WTC11 (cell line): Measurements from ENCODE around the gene AKT3.

Experiments
- NR3C1 ChIP-seq: sonication (generic); formaldehyde crosslinking; conservative IDR thresholded peaks from 2 replicates; pipeline ENCODE4 v1.8.1; 2023; ENCODE audit warnings: low read depth, mild to moderate bottlenecking, missing genetic modification reagents
- OVOL2 ChIP-seq: fragments of 250-450 bp; sonication (Bioruptor Pico); IDR thresholded peaks from 2 replicates; pipeline ENCODE4 v1.9.0; 2021; ENCODE audit warnings: mild to moderate bottlenecking, borderline replicate concordance
- SP1 ChIP-seq: sonication (generic); formaldehyde crosslinking; conservative IDR thresholded peaks from 2 replicates; pipeline ENCODE4 v1.8.1; 2022; ENCODE audit warnings: missing genetic modification reagents
- TEAD4 ChIP-seq: sonication (generic); formaldehyde crosslinking; IDR thresholded peaks from 2 replicates; pipeline ENCODE4 v1.8.0; 2022; ENCODE audit warnings: mild to moderate bottlenecking, missing genetic modification reagents
- TP53 ChIP-seq: sonication (generic); formaldehyde crosslinking; IDR thresholded peaks from 2 replicates; pipeline ENCODE4 v1.8.1; 2023; ENCODE audit warnings: mild to moderate bottlenecking, missing genetic modification reagents
- ZNF232 ChIP-seq: sonication (generic); formaldehyde crosslinking; IDR thresholded peaks from 2 replicates; pipeline ENCODE4 v1.8.0; 2022; ENCODE audit warnings: mild to moderate bottlenecking, missing genetic modification reagents
- TF ChIP-seq, protein P1 (sequence below): sonication (generic); formaldehyde crosslinking; IDR thresholded peaks from 2 replicates; pipeline ENCODE4 v1.8.1; 2022; ENCODE audit warnings: low read depth, missing genetic modification reagents, borderline replicate concordance
- TF ChIP-seq, protein P2 (sequence below): fragments of 200-600 bp; IDR thresholded peaks from 2 replicates; pipeline ENCODE4 v1.8.0; 2022; ENCODE audit warnings: antibody characterized with exemption
- TF ChIP-seq, protein P3 (sequence below): sonication (generic); formaldehyde crosslinking; IDR thresholded peaks from 2 replicates; pipeline ENCODE4 v1.8.1; 2023; ENCODE audit warnings: mild to moderate bottlenecking, missing genetic modification reagents, moderate library complexity

DNA sequence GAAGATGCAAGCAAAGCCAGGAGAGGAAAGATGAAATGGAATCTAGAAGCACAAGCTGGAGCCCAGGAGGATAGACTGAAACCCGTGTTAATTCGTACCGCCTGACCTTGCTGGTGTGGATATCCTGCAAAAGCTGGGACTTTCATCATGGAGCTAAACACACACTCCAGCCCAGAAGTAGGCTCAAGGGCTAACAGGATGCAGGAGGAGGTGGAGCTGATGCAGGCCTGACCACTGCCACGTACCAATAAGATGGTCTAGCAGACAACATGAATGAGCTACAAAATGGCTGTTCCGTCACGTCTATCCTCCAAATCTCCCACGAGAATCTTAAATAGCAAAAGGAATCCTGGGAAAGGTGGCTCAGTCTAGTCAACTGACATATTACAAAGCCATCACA lies 323.9 kb downstream of the AKT3 start:
- TF ChIP-seq, protein P1, sequence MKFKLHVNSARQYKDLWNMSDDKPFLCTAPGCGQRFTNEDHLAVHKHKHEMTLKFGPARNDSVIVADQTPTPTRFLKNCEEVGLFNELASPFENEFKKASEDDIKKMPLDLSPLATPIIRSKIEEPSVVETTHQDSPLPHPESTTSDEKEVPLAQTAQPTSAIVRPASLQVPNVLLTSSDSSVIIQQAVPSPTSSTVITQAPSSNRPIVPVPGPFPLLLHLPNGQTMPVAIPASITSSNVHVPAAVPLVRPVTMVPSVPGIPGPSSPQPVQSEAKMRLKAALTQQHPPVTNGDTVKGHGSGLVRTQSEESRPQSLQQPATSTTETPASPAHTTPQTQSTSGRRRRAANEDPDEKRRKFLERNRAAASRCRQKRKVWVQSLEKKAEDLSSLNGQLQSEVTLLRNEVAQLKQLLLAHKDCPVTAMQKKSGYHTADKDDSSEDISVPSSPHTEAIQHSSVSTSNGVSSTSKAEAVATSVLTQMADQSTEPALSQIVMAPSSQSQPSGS (CRISPR knock-in tag) = no peak
- TF ChIP-seq SP1 (no peak), NR3C1 (CRISPR knock-in tag) (no peak), TEAD4 (CRISPR knock-in tag) (no peak), OVOL2 (CRISPR knock-in tag) (no peak), TP53 (CRISPR knock-in tag) (no peak), ZNF232 (CRISPR knock-in tag) (no peak)
- TF ChIP-seq, protein P2, sequence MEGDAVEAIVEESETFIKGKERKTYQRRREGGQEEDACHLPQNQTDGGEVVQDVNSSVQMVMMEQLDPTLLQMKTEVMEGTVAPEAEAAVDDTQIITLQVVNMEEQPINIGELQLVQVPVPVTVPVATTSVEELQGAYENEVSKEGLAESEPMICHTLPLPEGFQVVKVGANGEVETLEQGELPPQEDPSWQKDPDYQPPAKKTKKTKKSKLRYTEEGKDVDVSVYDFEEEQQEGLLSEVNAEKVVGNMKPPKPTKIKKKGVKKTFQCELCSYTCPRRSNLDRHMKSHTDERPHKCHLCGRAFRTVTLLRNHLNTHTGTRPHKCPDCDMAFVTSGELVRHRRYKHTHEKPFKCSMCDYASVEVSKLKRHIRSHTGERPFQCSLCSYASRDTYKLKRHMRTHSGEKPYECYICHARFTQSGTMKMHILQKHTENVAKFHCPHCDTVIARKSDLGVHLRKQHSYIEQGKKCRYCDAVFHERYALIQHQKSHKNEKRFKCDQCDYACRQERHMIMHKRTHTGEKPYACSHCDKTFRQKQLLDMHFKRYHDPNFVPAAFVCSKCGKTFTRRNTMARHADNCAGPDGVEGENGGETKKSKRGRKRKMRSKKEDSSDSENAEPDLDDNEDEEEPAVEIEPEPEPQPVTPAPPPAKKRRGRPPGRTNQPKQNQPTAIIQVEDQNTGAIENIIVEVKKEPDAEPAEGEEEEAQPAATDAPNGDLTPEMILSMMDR = no peak
- TF ChIP-seq, protein P3, sequence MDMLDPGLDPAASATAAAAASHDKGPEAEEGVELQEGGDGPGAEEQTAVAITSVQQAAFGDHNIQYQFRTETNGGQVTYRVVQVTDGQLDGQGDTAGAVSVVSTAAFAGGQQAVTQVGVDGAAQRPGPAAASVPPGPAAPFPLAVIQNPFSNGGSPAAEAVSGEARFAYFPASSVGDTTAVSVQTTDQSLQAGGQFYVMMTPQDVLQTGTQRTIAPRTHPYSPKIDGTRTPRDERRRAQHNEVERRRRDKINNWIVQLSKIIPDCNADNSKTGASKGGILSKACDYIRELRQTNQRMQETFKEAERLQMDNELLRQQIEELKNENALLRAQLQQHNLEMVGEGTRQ (CRISPR knock-in tag) = no peak
